Measurements from ENCODE around the gene ASXL2.

ASXL2 gene

GRCh38 chr2:25797620-25798488, 80.4 kb downstream of the ASXL2 start:
- no peak for DNase-seq

GRCh38 chr2:25794544-25795276, 83.6 kb downstream of the ASXL2 start:
- no peak for DNase-seq

GRCh38 chr2:25790074-25790790, 88.1 kb downstream of the ASXL2 start:
- DNase-seq, result no peak

GRCh38 chr2:25788457-25788856, 89.8 kb downstream of the ASXL2 start:
- DNase-seq, result no peak

- no peak for DNase-seq
Observed at GRCh38 chr2:25787020-25787419, 91.3 kb downstream of the ASXL2 start.

- DNase-seq, result no peak
Observed at GRCh38 chr2:25784404-25784803, 93.9 kb downstream of the ASXL2 start.

GRCh38 chr2:25777077-25777476, 101.2 kb downstream of the ASXL2 start:
- DNase-seq, result no peak

GRCh38 chr2:25772078-25772477, 106.2 kb downstream of the ASXL2 start:
- no peak for DNase-seq

GRCh38 chr2:25763575-25763974, 114.7 kb downstream of the ASXL2 start:
- no peak for DNase-seq

GRCh38 chr2:25760297-25760696, 118.0 kb downstream of the ASXL2 start:
- DNase-seq, result peak in 1 of 2 experiments; percentile 9

GRCh38 chr2:25758348-25758747, 119.9 kb downstream of the ASXL2 start:
- no peak for DNase-seq

GRCh38 chr2:25757906-25758305, 120.4 kb downstream of the ASXL2 start:
- no peak for DNase-seq

GRCh38 chr2:25756536-25756935, 121.8 kb downstream of the ASXL2 start:
- no peak for DNase-seq

- DNase-seq, result no peak
Observed at GRCh38 chr2:25749676-25750075, 128.6 kb downstream of the ASXL2 start.

- DNase-seq, result no peak
Observed at GRCh38 chr2:25744055-25744454, 134.2 kb downstream of the ASXL2 start.

GRCh38 chr2:25743132-25743830, 135.0 kb downstream of the ASXL2 start:
- no peak for DNase-seq

- no peak for DNase-seq
Observed at GRCh38 chr2:25742501-25742900, 135.8 kb downstream of the ASXL2 start.

- DNase-seq, result no peak
Observed at GRCh38 chr2:25740810-25741381, 137.4 kb downstream of the ASXL2 start.

GRCh38 chr2:25738383-25739343, 139.6 kb downstream of the ASXL2 start:
- no peak for DNase-seq

GRCh38 chr2:25736899-25737515, 141.3 kb downstream of the ASXL2 start:
- DNase-seq, result no peak

GRCh38 chr2:25735835-25736234, 142.5 kb downstream of the ASXL2 start:
- DNase-seq, result no peak
